ENCODE measurements around the gene CLASP1. TPM values are rescaled to one million over a fixed set of nuclear protein-coding genes. Genes with fewer than 3 reads are reported as not detected.
"Not testable (repeated sequence)": the region's sequence is repeated elsewhere in the genome, so short reads cannot be mapped to it uniquely, and the experiment has no call there.

CLASP1 gene
- total RNA-seq, 2 experiments from 2014 or later: 60.3 to 61.4 TPM

DNA sequence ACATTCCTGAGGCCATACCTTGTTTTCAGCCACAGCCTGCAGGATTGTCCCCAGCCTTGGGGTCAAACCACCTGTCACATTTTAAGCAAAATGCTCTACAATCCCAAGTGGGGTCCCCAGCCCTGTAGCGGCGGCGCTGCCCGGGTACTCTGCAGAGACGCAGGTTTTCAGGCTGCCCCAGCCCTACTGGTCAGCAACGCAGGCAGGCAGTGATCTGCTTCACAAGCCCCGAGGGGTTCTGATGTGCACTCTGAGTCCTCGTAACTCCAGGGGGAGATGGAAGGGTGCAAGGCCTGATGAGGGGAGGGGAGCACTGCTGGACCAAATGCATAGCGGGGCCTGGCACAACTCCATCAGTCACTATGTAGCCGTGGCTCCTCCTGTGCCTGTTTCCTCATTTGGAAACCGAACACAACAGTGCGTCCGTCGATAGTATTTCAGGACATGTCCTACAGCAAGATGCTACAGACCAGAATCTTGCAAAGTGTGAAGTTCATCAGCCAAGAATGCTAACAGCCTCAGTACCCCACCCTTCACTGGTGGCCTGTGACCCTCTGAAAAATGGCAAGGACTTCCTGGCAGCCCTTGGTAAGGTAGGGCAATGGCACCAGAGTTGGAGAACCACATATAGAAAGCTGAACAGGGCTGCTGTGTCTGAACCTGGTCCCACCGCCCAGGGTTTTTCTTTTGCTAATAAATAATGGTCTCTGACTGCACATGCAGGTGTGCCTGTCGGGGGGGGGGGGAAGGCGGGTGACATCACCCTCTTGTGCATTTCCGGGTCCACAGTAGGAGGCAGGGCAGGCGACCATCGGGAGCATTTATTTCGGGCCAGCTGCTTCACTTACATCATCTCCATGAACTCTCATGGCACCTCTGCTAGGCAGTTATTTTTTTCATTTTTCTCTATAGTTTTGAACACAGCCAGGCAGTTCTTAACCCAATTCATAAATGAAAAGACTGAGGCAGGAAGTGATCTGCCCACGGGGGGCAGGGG, 313.7 kb downstream of the CLASP1 start:
- Mint-ChIP-seq H3K27me3 (no peaks in the 10 kb centered on the region), H3K4me3 (no peak overlapping the region), H3K36me3 (ENCODE audit: low read depth) (peaks cover 11% of the 10 kb centered on the region), H3K27ac (no peak overlapping the region), H3K9me3 (no peaks in the 10 kb centered on the region), H3K4me1 (ENCODE audit: low read depth) (no peaks in the 10 kb centered on the region)
- ATAC-seq (peak; percentile 13), DNase-seq (no peak)
- TF ChIP-seq, protein P1, sequence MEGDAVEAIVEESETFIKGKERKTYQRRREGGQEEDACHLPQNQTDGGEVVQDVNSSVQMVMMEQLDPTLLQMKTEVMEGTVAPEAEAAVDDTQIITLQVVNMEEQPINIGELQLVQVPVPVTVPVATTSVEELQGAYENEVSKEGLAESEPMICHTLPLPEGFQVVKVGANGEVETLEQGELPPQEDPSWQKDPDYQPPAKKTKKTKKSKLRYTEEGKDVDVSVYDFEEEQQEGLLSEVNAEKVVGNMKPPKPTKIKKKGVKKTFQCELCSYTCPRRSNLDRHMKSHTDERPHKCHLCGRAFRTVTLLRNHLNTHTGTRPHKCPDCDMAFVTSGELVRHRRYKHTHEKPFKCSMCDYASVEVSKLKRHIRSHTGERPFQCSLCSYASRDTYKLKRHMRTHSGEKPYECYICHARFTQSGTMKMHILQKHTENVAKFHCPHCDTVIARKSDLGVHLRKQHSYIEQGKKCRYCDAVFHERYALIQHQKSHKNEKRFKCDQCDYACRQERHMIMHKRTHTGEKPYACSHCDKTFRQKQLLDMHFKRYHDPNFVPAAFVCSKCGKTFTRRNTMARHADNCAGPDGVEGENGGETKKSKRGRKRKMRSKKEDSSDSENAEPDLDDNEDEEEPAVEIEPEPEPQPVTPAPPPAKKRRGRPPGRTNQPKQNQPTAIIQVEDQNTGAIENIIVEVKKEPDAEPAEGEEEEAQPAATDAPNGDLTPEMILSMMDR (IDR thresholded peaks at IDR 0.05): no peak
- ChIA-PET POLR2A (no interaction called here), CTCF (interaction anchor here (1.2 to 1.3 kb wide), 2 partner anchors 38 to 251 kb away, joined by 3 read pairs; no protein-coding TSS in a partner anchor)
- intact Hi-C loops (cut with micrococcal nuclease): no loop called here

- H3K36me3 Mint-ChIP-seq (ENCODE audit: low read depth): peaks cover 7% of the 10 kb centered on the region
- no peaks in the 10 kb centered on the region for H3K4me1 Mint-ChIP-seq (ENCODE audit: low read depth)
- no peak overlapping the region for H3K27ac Mint-ChIP-seq
- H3K9me3 Mint-ChIP-seq: no peaks in the 10 kb centered on the region
- POLR2A ChIA-PET: no interaction called here
- H3K27me3 Mint-ChIP-seq: no peaks in the 10 kb centered on the region
- CTCF ChIA-PET: interaction anchor here (1.2 kb wide), 1 partner anchor 37 kb away, joined by 3 read pairs; no protein-coding TSS in a partner anchor
- intact Hi-C loops (cut with micrococcal nuclease): no loop called here
- DNase-seq: no peak
- TF ChIP-seq, protein P1 (IDR thresholded peaks at IDR 0.05): no peak
- no peak overlapping the region for H3K4me3 Mint-ChIP-seq
- no peak for ATAC-seq
Observed at GRCh38 chr2:121334581-121335293, 314.5 kb downstream of the CLASP1 start.

DNA sequence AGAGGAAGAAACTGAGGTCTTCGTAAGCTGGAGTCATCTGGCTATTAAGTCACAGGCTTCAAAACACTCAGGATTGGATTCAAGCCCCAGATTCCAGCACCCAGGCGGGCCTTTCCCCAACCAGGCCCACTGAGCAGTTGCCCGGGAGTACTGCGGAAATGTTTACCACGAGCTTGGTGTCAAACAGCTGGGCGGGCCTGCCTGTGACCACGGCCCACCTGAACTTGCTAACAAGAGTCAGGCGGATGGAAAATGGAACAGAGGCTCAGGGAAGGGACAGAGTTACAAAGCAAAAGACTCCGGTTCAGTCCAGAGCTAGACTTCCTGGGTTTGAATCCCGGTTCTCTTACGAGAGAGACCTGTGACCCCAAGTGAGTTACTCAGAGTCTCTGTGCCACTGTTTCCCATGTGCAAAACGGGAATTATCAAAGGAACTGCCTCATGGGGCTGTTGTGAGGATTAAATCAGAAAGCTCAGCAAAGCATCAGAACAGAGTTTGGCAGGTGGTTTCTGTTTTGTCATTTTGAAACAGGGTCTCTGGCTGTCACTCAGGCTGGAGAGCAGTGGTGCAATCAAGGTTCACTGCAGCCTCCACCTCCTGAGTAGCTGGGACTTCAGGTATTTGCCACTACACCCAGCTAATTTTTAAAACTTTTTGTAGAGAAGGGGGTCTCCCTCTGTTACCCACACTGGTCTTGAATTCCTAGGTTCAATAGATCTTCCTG, 315.3 kb downstream of the CLASP1 start:
- TF ChIP-seq, protein P1 (IDR thresholded peaks at IDR 0.05): no peak
- Mint-ChIP-seq H3K27me3 (no peaks in the 10 kb centered on the region), H3K36me3 (ENCODE audit: low read depth) (peaks cover 4% of the 10 kb centered on the region), H3K4me1 (ENCODE audit: low read depth) (no peaks in the 10 kb centered on the region), H3K4me3 (no peak overlapping the region), H3K27ac (no peak overlapping the region), H3K9me3 (no peaks in the 10 kb centered on the region)
- ATAC-seq (no peak), DNase-seq (no peak)
- intact Hi-C loops (cut with micrococcal nuclease): no loop called here
- POLR2A ChIA-PET: no interaction called here
- CTCF ChIA-PET: interaction anchor here (1.2 kb wide), 1 partner anchor 36 kb away, joined by 3 read pairs; no protein-coding TSS in a partner anchor

GRCh38 chr2:121333231-121333630, 316.0 kb downstream of the CLASP1 start:
- Mint-ChIP-seq H3K9me3 (no peaks in the 10 kb centered on the region), H3K27ac (no peak overlapping the region), H3K4me1 (ENCODE audit: low read depth) (no peaks in the 10 kb centered on the region), H3K36me3 (ENCODE audit: low read depth) (no peaks in the 10 kb centered on the region), H3K27me3 (no peaks in the 10 kb centered on the region), H3K4me3 (no peak overlapping the region)
- TF ChIP-seq, protein P1 (IDR thresholded peaks at IDR 0.05): no peak
- no peak for DNase-seq
- POLR2A ChIA-PET: no interaction called here
- CTCF ChIA-PET: no interaction called here
- intact Hi-C loops (cut with micrococcal nuclease): no loop called here
- ATAC-seq: no peak

DNA sequence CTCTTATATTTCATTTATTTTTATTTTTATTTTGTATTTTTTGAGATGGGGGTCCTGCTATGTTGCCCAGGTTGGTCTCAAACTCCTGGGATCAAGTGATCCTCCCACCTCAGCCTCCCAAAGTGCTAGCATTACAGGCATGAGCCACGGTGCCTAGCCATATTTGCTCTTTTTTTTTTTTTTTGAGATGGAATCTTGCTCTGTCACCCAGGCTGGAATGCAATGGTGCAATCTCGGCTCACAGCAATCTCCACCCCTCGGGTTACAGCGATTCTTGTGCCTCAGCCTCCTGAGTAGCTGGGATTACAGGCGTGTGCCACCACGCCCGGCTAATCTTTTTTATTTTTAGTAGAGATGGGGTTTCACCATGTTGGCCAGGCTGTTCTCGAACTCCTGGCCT, 317.9 kb downstream of the CLASP1 start:
- H3K4me3 Mint-ChIP-seq; ATAC-seq; H3K27ac Mint-ChIP-seq; H3K9me3 Mint-ChIP-seq; H3K4me1 Mint-ChIP-seq (ENCODE audit: low read depth); H3K27me3 Mint-ChIP-seq; H3K36me3 Mint-ChIP-seq (ENCODE audit: low read depth); POLR2A ChIA-PET; DNase-seq; CTCF ChIA-PET; intact Hi-C loops (cut with micrococcal nuclease): not testable (repeated sequence)
